Esophagus muscularis mucosa (tissue), 3 donors: ENCODE data around the gene TSNAX.

Experiments used
- POLR2A ChIP-seq: fragments of 450-650 bp; IDR thresholded peaks from one replicate; pipeline ENCODE4 v1.6.1; 2017; ENCODE audit warnings: antibody characterized with exemption, moderate library complexity, mild to moderate bottlenecking, low read depth
- TF ChIP-seq, protein P1 (sequence below), 3 experiments: fragments of 200-600 bp in 2 of 3; fragments of 450-650 bp in 1 of 3; sonication (generic) in 2 of 3; IDR thresholded peaks; one replicate each; pipeline ENCODE4 v1.5.1; 2017 to 2019; ENCODE audit warnings: antibody characterized with exemption in 3 of 3, mild to moderate bottlenecking in 2 of 3, moderate library complexity in 1 of 3

- no peak for TF ChIP-seq POLR2A
- TF ChIP-seq, protein P1, sequence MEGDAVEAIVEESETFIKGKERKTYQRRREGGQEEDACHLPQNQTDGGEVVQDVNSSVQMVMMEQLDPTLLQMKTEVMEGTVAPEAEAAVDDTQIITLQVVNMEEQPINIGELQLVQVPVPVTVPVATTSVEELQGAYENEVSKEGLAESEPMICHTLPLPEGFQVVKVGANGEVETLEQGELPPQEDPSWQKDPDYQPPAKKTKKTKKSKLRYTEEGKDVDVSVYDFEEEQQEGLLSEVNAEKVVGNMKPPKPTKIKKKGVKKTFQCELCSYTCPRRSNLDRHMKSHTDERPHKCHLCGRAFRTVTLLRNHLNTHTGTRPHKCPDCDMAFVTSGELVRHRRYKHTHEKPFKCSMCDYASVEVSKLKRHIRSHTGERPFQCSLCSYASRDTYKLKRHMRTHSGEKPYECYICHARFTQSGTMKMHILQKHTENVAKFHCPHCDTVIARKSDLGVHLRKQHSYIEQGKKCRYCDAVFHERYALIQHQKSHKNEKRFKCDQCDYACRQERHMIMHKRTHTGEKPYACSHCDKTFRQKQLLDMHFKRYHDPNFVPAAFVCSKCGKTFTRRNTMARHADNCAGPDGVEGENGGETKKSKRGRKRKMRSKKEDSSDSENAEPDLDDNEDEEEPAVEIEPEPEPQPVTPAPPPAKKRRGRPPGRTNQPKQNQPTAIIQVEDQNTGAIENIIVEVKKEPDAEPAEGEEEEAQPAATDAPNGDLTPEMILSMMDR (IDR thresholded peaks at IDR 0.05): no peak
These were observed 7.6 kb downstream of the TSNAX start for GRCh38 chr1:231536099-231536498.
